T-cell (primary cell): Measurements from ENCODE around the gene TUBGCP5. TPM values are rescaled to one million over a fixed set of nuclear protein-coding genes. Genes with fewer than 3 reads are reported as not detected.
"Not testable (repeated sequence)": the region's sequence is repeated elsewhere in the genome, so short reads cannot be mapped to it uniquely, and the experiment has no call there.

Source experiments
- ATAC-seq, 4 experiments: fragments of 200-7000 bp in 3 of 4; fragments of 150-1000 bp in 1 of 4; cut with Tn5 transposase; replicated peaks in 1 of 4; 1 replicate in 3 of 4; 2 replicates in 1 of 4; pipeline ENCODE4 v1.10.0; 2021; ENCODE audit warnings: moderate library complexity in 3 of 4, mild to moderate bottlenecking in 2 of 4, moderate number of reproducible peaks in 1 of 4
- CTCF ChIA-PET, 2 donors: fragments of 300-600 bp; sonication (Branson Sonifier 250); formaldehyde crosslinking; loops; one replicate each; lab custom pipeline; 2022; ENCODE audit warnings: antibody characterized with exemption in 2 of 2; lab: Charles Lee
- POLR2A ChIA-PET, 2 donors: fragments of 300-600 bp; sonication (Branson Sonifier 250); formaldehyde crosslinking; loops; one replicate each; lab custom pipeline; 2022; ENCODE audit warnings: antibody characterized with exemption in 2 of 2; lab: Charles Lee
- DNase-seq, 35 experiments: peaks; one replicate each; pipeline versions ENCODE4 v3.0.0 to v3.0.0-alpha.2; 2013 to 2023
- H3K27ac ChIP-seq: one replicate; pipeline ENCODE4 v1.5.1; 2013; ENCODE audit warnings: low read length
- H3K27me3 ChIP-seq, 2 experiments: replicated peaks in 1 of 2; 1 replicate in 1 of 2; 2 replicates in 1 of 2; pipeline versions ENCODE4 v1.6.1 to v1.7.0; 2013; ENCODE audit warnings: low read length in 1 of 2, mixed read lengths in 1 of 2; ENCODE audit not compliant: control insufficient read depth in 2 of 2, insufficient read depth in 2 of 2; ENCODE audit errors: extremely low read depth in 1 of 2
- H3K36me3 ChIP-seq, 2 donors: 1 replicate in 1 of 2; 2 replicates in 1 of 2; pipeline versions ENCODE4 v1.6.1 to v1.7.0; 2013; ENCODE audit warnings: low read length in 1 of 2; ENCODE audit not compliant: control insufficient read depth in 2 of 2, insufficient read depth in 1 of 2; ENCODE audit errors: extremely low read depth in 1 of 2
- H3K4me1 ChIP-seq, 2 experiments: 1 replicate in 1 of 2; 2 replicates in 1 of 2; pipeline versions ENCODE4 v1.6.1 to v1.7.0; 2013; ENCODE audit warnings: low read length in 2 of 2, mixed read lengths in 1 of 2; ENCODE audit not compliant: insufficient read depth in 2 of 2, control insufficient read depth in 1 of 2; ENCODE audit errors: extremely low read depth in 1 of 2
- H3K4me3 ChIP-seq, 2 donors: 1 replicate in 1 of 2; 2 replicates in 1 of 2; pipeline versions ENCODE4 v1.5.1 to v1.7.0; 2013; ENCODE audit warnings: mild to moderate bottlenecking in 2 of 2, low read length in 1 of 2, moderate library complexity in 1 of 2; ENCODE audit not compliant: control insufficient read depth in 1 of 2; ENCODE audit errors: extremely low read depth in 1 of 2
- H3K9me3 ChIP-seq: 2 replicates; pipeline ENCODE4 v1.7.0; 2013
- H3K27ac Mint-ChIP-seq, 2 donors: one replicate each; pipeline ENCODE4 v1.8.0; 2020 to 2021; ENCODE audit warnings: mild to moderate bottlenecking in 2 of 2, mixed read lengths in 2 of 2
- H3K27me3 Mint-ChIP-seq, 2 donors: one replicate each; pipeline ENCODE4 v1.8.0; 2021 to 2022; ENCODE audit warnings: mixed read lengths in 2 of 2
- H3K36me3 Mint-ChIP-seq: one replicate; pipeline ENCODE4 v1.8.0; 2021; ENCODE audit warnings: mixed read lengths
- H3K4me1 Mint-ChIP-seq, 3 donors: one replicate each; pipeline ENCODE4 v1.8.0; 2020 to 2022; ENCODE audit warnings: mixed read lengths in 3 of 3, mild to moderate bottlenecking in 1 of 3
- H3K4me3 Mint-ChIP-seq, 3 donors: one replicate each; pipeline ENCODE4 v1.8.0; 2020 to 2022; ENCODE audit warnings: mild to moderate bottlenecking in 3 of 3, mixed read lengths in 3 of 3, moderate library complexity in 3 of 3
- H3K9me3 Mint-ChIP-seq, 3 donors: one replicate each; pipeline ENCODE4 v1.8.0; 2020 to 2022; ENCODE audit warnings: mixed read lengths in 3 of 3
- WGBS: methylation state at CpG from one replicate; pipeline ENCODE4 v1.1.5; 2013; ENCODE audit warnings: missing lambda C conversion rate; ENCODE audit not compliant: insufficient coverage; 5-methylcytosine and 5-hydroxymethylcytosine counted together
- total RNA-seq, 35 experiments: library from RNA in 6 of 35; stranded (reverse) in 6 of 35; fragments of 120-200 nt in 1 of 35; gene quantifications; one replicate each; pipeline versions ENCODE4 v1.2.1 to v1.2.4 and lab custom pipeline; 2013 to 2026

Gene TUBGCP5
- total RNA-seq, 5 donors from 2014 or later (not counting 1 experiment from before 2014, with no cell fraction given): 17.1 to 23.4 (median 20.4) TPM

DNA sequence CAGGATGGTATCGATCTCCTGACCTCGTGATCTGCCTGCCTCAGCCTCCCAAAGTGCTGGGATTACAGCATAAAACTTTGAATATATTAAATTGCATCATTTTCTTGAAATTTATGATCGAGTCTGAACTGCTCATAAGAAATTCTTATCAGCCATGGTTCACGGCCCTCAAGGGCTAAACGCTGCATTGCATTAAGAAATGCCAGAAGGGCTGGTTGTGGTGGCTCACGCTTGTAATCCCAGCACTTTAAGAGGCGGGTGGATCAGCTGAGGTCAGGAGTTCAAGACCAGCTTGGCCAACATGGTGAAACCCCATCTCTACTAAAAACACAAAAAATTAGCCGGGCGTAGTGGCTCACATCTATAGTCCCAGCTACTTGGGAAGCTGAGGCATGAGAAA is 26.8 kb downstream of the TUBGCP5 start:
- peaks cover 45% of the 10 kb centered on the region for H3K36me3 Mint-ChIP-seq
- H3K36me3 ChIP-seq: peaks cover 10 to 53% of the 10 kb centered on the region in 2 donors
- H3K27me3 ChIP-seq, H3K27ac ChIP-seq, H3K9me3 Mint-ChIP-seq, H3K4me3 ChIP-seq, H3K4me1 Mint-ChIP-seq, DNase-seq, H3K27me3 Mint-ChIP-seq, H3K4me3 Mint-ChIP-seq, H3K9me3 ChIP-seq, H3K27ac Mint-ChIP-seq, CTCF ChIA-PET, POLR2A ChIA-PET, H3K4me1 ChIP-seq, ATAC-seq: not testable (repeated sequence)
- WGBS: 93% methylated on average over 3 of the region's 9 CpGs

DNA sequence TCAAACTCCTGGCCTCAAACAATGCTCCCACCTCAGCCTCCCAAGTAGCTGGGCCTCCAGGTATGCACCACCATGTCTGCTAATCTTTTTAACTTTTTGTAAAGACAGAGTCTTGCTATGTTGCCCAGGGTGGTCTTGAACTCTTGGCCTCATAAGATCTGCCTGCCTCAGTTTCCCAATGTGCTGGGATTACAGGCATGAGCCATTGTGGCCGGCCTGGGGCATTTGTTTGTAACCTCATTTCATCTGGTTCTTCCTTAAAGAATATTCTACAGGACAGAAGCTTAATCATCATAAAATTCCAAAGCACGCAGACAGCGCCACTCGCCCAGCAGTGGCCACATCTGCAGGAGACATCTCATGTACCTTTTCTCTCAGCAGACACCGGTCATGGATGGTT is 35.6 kb downstream of the TUBGCP5 start:
- H3K36me3 ChIP-seq: peaks cover 2 to 64% of the 10 kb centered on the region in 2 donors
- H3K4me3 ChIP-seq: no peak overlapping the region
- DNase-seq: no peak
- Mint-ChIP-seq H3K27me3 (no peaks in the 10 kb centered on the region), H3K4me3 (no peak overlapping the region), H3K27ac (no peak overlapping the region), H3K4me1 (no peaks in the 10 kb centered on the region), H3K9me3 (no peaks in the 10 kb centered on the region), H3K36me3 (peaks cover 55% of the 10 kb centered on the region)
- no peaks in the 10 kb centered on the region for H3K27me3 ChIP-seq
- 100% methylated on average over 1 of the region's 5 CpGs for WGBS
- no peak for ATAC-seq
- no peaks in the 10 kb centered on the region for H3K4me1 ChIP-seq
- POLR2A ChIA-PET: no interaction called here
- H3K9me3 ChIP-seq: no peaks in the 10 kb centered on the region
- H3K27ac ChIP-seq: no peak overlapping the region
- CTCF ChIA-PET: no interaction called here

DNA sequence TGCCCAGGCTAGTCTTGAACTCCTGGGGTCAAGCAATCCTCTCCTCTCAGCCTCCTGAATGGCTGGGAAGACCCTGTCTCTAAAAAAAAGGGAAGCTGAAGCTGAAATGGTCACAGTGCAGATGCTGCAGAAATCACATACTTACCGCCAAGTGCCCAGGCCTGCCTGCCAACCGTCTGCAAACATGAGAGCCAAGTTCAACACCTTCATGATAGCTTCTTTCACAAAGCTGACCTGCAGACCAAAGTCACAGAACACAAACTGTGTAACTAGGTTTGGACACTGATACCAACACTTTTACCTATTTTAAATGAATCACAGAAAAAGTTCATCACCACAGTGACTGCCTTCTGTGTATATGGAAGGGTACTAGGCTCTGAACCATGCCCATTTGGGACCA is 36.4 kb downstream of the TUBGCP5 start:
- H3K4me3 ChIP-seq: no peak overlapping the region
- Mint-ChIP-seq H3K9me3 (no peaks in the 10 kb centered on the region), H3K27ac (no peak overlapping the region), H3K36me3 (peaks cover 52% of the 10 kb centered on the region), H3K4me3 (no peak overlapping the region), H3K27me3 (no peaks in the 10 kb centered on the region), H3K4me1 (no peaks in the 10 kb centered on the region)
- no peak overlapping the region for H3K27ac ChIP-seq
- H3K27me3 ChIP-seq: no peaks in the 10 kb centered on the region
- ATAC-seq: no peak
- DNase-seq: no peak
- peaks cover 5 to 56% of the 10 kb centered on the region in 2 donors for H3K36me3 ChIP-seq
- POLR2A ChIA-PET: no interaction called here
- H3K9me3 ChIP-seq: no peaks in the 10 kb centered on the region
- CTCF ChIA-PET: no interaction called here
- no peaks in the 10 kb centered on the region for H3K4me1 ChIP-seq
- 100% methylated on average over 2 of the region's 2 CpGs for WGBS

DNA sequence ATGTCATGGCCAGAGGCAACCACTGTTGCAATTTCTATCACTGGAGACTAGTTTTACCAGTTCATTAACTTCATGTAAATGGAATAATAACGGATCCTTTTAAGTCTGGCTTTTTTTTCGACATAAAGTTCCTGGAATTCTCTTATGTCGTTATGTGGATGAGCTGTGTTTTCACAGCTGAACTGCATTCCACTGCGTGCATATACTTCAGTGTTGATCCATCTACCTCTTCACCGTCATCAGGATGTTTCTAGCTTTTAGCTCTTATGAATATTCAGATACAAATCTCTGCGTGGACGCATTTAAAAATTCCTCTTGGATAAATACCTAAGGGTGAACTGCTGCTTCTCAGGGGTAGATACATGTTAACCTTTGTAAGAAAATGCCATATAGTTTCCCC is 43.6 kb downstream of the TUBGCP5 start:
- ChIA-PET CTCF (no interaction called here), POLR2A (no interaction called here)
- Mint-ChIP-seq H3K4me1 (no peaks in the 10 kb centered on the region), H3K36me3 (peaks cover 37% of the 10 kb centered on the region), H3K4me3 (no peak overlapping the region), H3K27me3 (no peaks in the 10 kb centered on the region), H3K27ac (no peak overlapping the region), H3K9me3 (no peaks in the 10 kb centered on the region)
- WGBS: no CpG with 5 or more reads among the region's 7 CpGs
- DNase-seq: no peak
- Histone ChIP-seq H3K9me3 (no peaks in the 10 kb centered on the region), H3K36me3 (peaks cover 19 to 21% of the 10 kb centered on the region in 2 donors), H3K4me3 (no peak overlapping the region), H3K27me3 (no peaks in the 10 kb centered on the region), H3K27ac (no peak overlapping the region), H3K4me1 (no peaks in the 10 kb centered on the region)
- ATAC-seq: no peak

DNA sequence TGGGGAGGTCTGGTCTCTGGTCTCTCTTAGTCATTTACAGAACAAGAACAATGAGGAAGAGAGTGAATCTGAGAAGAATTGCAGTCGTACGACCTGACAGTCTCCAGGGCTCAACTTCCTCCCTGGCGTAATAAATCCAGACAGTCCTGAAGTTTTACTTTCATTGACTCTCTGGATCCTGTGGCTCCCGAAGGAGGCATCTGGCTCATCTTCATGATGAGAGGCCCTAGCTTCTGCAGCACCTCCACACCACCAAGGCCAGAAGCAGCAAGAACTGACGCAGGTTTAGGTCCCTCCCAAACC is 47.4 kb downstream of the TUBGCP5 start:
- ChIA-PET CTCF (no interaction called here), POLR2A (no interaction called here)
- Mint-ChIP-seq H3K4me1 (no peaks in the 10 kb centered on the region), H3K27me3 (no peaks in the 10 kb centered on the region), H3K4me3 (no peak overlapping the region), H3K27ac (no peak overlapping the region), H3K36me3 (peaks cover 24% of the 10 kb centered on the region), H3K9me3 (no peaks in the 10 kb centered on the region)
- Histone ChIP-seq H3K4me1 (no peaks in the 10 kb centered on the region), H3K9me3 (no peaks in the 10 kb centered on the region), H3K4me3 (no peak overlapping the region), H3K27me3 (no peaks in the 10 kb centered on the region), H3K36me3 (peaks cover 12 to 14% of the 10 kb centered on the region in 2 donors), H3K27ac (no peak overlapping the region)
- ATAC-seq: no peak
- WGBS: 87% methylated on average over 4 of the region's 5 CpGs
- DNase-seq: no peak

DNA sequence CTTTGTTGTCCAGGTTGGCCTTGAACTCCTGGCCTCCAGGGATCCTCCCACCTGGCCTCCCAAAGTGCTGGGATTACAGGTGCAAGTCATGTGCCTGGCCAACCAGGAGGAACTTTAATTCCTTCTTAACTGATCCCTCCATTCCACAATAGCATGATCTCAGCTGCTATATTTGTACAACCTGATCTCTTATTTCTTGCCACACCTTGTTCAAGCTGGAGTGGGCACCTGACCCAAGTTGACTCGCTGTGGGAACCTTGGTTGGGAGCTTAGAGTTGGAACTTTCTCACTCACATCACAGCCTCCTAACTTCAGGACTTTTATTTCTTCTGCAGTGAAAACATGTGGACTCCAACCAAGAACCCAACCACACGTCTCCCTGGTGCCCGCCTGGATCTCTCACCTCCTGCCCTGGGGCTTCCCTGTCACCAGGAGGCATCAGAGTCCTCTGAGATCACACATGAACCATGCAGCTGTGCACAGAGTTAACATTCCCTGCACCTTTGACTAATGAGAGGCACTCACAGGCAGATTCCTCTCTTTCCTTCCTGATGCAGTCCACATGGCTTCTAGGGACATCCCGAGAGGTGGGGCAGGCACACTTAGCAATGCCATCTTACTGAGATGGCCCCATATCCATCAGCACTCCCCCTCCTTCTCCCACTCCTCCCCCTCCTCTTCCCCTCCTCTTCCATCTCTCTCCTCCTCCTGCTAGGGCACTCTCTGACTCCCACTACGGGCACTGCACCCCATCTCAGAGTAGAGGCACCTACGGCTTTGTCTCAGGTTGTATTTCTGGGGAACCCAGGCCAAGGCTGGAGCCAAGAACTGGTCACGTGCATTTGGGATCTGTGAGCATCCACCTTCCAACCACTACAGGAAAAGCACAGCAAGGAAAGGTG is 49.5 kb downstream of the TUBGCP5 start:
- DNase-seq: no peak
- Mint-ChIP-seq H3K36me3 (peaks cover 17% of the 10 kb centered on the region), H3K4me1 (no peaks in the 10 kb centered on the region), H3K9me3 (no peaks in the 10 kb centered on the region), H3K4me3 (no peak overlapping the region), H3K27ac (no peak overlapping the region), H3K27me3 (no peaks in the 10 kb centered on the region)
- Histone ChIP-seq H3K36me3 (peaks cover 7 to 11% of the 10 kb centered on the region in 2 donors), H3K4me3 (no peak overlapping the region), H3K9me3 (no peaks in the 10 kb centered on the region), H3K27ac (no peak overlapping the region), H3K27me3 (no peaks in the 10 kb centered on the region), H3K4me1 (no peaks in the 10 kb centered on the region)
- POLR2A ChIA-PET: no interaction called here
- CTCF ChIA-PET: no interaction called here
- ATAC-seq: no peak
- 87% methylated on average over 5 of the region's 7 CpGs for WGBS
